Measurements from ENCODE around the gene RELB. TPM values are rescaled to one million over a fixed set of nuclear protein-coding genes. Genes with fewer than 3 reads are reported as not detected.

The RELB gene
- polyA plus RNA-seq, 2 of the 4 experiments (the other 2 are of a cell fraction) = 8.1 to 9.6 TPM

DNA sequence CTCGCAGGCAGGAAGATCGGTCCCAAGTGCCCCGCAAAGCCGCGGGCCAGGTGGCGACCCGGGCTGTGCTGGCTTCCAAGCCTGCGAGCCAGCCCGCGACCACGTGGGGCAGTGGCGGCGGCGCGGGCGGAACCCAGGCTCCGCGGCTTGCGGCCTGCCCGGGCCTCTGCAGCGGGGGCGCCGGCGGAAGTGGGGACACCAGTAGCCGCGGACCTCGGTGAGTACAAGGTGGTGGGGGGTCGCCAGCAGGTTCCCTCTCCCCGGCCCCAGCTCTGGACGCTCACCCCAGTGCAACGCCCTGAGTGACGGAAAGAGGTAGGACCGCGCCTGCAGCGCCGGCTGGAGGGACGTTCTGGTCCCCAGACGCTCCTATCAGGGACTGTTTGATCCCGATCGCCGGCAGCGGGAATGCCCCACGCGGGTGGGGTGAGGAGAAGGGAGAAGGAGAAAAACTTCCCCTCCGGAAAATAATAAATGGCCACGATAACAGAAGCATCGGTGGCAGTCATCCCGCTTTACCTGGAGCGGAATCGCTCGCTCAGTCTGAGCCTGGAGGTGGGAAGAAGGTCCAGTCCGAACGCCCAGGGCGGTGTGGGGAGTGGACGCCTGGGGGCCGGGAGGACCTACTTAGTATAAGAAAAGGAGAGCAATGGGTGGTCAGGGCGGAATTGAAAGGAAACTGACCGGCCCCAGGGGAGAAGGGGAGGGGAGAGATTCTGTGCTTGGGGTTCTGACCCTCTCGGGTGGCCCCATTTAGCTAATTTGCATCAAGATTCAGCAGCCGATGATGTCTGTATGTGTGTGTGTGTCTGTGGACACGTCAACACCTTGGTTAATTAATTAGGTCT, 78.0 kb downstream of the RELB start, which contains the start of gene GEMIN7:
TSS of gene GEMIN7 (plus strand) at position 198 of the 848 bp plus-strand sequence. CDS start 10,855 bp downstream, outside the sequence.
- H3K9me3 ChIP-seq = no peaks in the 10 kb centered on the region
- under 1% methylated on average over 43 of the region's 61 CpGs for WGBS (ENCODE audit: missing lambda C conversion rate)
- no peak for FAIRE-seq
- peak within 1 kb of the TSS; percentile 91 to 95 for H3K27ac ChIP-seq
- H3K4me1 ChIP-seq = peaks cover 31% of the 10 kb centered on the region
- ChIA-PET CTCF (interaction anchor here (0.6 to 7.7 kb wide), 8 partner anchors 13 to 138 kb away, joined by 3 to 56 read pairs (median 4); partner anchors contain the start of gene PPP1R37), POLR2A (interaction anchor here (0.5 to 2.8 kb wide), 10 partner anchors 9 to 114 kb away, joined by 3 to 22 read pairs (median 4); partner anchors contain the start of genes BLOC1S3, PPP1R37 and TRAPPC6A)
- peak within 1 kb of the TSS; percentile 96 for H3K4me3 ChIP-seq
- DNase-seq (ENCODE audit: low read depth in 1 of 2, low spot score in 1 of 2) = peak; percentile 83 to 88
- peak; percentile 66 to 80 for ATAC-seq
- peak within 1 kb of the TSS; percentile 92 for H3K4me2 ChIP-seq
- TF ChIP-seq TFCP2L1 (CRISPR knock-in tag; IDR thresholded peaks at IDR 0.05) = no peak
- TF ChIP-seq FOSB (CRISPR knock-in tag; IDR thresholded peaks at IDR 0.05) = no peak
- no peak for TF ChIP-seq SREBF2 (IDR thresholded peaks at IDR 0.05)
- peak; percentile 82 for TF ChIP-seq HOXB5 (CRISPR knock-in tag; IDR thresholded peaks at IDR 0.05)
- TF ChIP-seq, protein P1, sequence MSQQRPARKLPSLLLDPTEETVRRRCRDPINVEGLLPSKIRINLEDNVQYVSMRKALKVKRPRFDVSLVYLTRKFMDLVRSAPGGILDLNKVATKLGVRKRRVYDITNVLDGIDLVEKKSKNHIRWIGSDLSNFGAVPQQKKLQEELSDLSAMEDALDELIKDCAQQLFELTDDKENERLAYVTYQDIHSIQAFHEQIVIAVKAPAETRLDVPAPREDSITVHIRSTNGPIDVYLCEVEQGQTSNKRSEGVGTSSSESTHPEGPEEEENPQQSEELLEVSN (IDR thresholded peaks at IDR 0.05; ENCODE audit: borderline replicate concordance, low read depth) = peak; percentile 92
- peak; percentile 35; the same call in 1 of the 2 replicates for TF ChIP-seq GATA3 (IDR thresholded peaks at IDR 0.05; ENCODE audit: borderline replicate concordance)
- TF ChIP-seq KDM1A (IDR thresholded peaks at IDR 0.05; ENCODE audit: low read depth) = no peak
- TF ChIP-seq, protein P2, sequence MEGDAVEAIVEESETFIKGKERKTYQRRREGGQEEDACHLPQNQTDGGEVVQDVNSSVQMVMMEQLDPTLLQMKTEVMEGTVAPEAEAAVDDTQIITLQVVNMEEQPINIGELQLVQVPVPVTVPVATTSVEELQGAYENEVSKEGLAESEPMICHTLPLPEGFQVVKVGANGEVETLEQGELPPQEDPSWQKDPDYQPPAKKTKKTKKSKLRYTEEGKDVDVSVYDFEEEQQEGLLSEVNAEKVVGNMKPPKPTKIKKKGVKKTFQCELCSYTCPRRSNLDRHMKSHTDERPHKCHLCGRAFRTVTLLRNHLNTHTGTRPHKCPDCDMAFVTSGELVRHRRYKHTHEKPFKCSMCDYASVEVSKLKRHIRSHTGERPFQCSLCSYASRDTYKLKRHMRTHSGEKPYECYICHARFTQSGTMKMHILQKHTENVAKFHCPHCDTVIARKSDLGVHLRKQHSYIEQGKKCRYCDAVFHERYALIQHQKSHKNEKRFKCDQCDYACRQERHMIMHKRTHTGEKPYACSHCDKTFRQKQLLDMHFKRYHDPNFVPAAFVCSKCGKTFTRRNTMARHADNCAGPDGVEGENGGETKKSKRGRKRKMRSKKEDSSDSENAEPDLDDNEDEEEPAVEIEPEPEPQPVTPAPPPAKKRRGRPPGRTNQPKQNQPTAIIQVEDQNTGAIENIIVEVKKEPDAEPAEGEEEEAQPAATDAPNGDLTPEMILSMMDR (IDR thresholded peaks at IDR 0.05) = no peak; the same call in 2 of the 3 replicates
- TF ChIP-seq, protein P3, sequence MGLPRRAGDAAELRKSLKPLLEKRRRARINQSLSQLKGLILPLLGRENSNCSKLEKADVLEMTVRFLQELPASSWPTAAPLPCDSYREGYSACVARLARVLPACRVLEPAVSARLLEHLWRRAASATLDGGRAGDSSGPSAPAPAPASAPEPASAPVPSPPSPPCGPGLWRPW (IDR thresholded peaks at IDR 0.05) = no peak
- no peak for TF ChIP-seq RNF2 (IDR thresholded peaks at IDR 0.05; ENCODE audit: borderline replicate concordance, low read depth)
- TF ChIP-seq ZNF302 (CRISPR knock-in tag; IDR thresholded peaks at IDR 0.05) = no peak
- TF ChIP-seq FOXS1 (CRISPR knock-in tag; IDR thresholded peaks at IDR 0.05) = peak; percentile 88
- TF ChIP-seq MAZ (IDR thresholded peaks at IDR 0.05; ENCODE audit: borderline replicate concordance, low read depth, low read length) = peak; percentile 89; the same call in 1 of the 2 replicates
- no peak for TF ChIP-seq RARB (CRISPR knock-in tag; IDR thresholded peaks at IDR 0.05)
- no peak for TF ChIP-seq ZFP36 (IDR thresholded peaks at IDR 0.05; ENCODE audit: borderline replicate concordance, partially characterized antibody)
- TF ChIP-seq HOXA7 (CRISPR knock-in tag; IDR thresholded peaks at IDR 0.05) = no peak
- TF ChIP-seq, protein P4, sequence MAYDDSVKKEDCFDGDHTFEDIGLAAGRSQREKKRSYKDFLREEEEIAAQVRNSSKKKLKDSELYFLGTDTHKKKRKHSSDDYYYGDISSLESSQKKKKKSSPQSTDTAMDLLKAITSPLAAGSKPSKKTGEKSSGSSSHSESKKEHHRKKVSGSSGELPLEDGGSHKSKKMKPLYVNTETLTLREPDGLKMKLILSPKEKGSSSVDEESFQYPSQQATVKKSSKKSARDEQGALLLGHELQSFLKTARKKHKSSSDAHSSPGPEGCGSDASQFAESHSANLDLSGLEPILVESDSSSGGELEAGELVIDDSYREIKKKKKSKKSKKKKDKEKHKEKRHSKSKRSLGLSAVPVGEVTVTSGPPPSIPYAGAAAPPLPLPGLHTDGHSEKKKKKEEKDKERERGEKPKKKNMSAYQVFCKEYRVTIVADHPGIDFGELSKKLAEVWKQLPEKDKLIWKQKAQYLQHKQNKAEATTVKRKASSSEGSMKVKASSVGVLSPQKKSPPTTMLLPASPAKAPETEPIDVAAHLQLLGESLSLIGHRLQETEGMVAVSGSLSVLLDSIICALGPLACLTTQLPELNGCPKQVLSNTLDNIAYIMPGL (CRISPR knock-in tag; IDR thresholded peaks at IDR 0.05; ENCODE audit: borderline replicate concordance) = peak; percentile 92
- no peak for TF ChIP-seq CBX2 (IDR thresholded peaks at IDR 0.05; ENCODE audit: borderline replicate concordance, low read depth)
- TF ChIP-seq SMC3 (IDR thresholded peaks at IDR 0.05) = peak; percentile 37; the same call in 2 of the 3 replicates
- TF ChIP-seq, protein P5, sequence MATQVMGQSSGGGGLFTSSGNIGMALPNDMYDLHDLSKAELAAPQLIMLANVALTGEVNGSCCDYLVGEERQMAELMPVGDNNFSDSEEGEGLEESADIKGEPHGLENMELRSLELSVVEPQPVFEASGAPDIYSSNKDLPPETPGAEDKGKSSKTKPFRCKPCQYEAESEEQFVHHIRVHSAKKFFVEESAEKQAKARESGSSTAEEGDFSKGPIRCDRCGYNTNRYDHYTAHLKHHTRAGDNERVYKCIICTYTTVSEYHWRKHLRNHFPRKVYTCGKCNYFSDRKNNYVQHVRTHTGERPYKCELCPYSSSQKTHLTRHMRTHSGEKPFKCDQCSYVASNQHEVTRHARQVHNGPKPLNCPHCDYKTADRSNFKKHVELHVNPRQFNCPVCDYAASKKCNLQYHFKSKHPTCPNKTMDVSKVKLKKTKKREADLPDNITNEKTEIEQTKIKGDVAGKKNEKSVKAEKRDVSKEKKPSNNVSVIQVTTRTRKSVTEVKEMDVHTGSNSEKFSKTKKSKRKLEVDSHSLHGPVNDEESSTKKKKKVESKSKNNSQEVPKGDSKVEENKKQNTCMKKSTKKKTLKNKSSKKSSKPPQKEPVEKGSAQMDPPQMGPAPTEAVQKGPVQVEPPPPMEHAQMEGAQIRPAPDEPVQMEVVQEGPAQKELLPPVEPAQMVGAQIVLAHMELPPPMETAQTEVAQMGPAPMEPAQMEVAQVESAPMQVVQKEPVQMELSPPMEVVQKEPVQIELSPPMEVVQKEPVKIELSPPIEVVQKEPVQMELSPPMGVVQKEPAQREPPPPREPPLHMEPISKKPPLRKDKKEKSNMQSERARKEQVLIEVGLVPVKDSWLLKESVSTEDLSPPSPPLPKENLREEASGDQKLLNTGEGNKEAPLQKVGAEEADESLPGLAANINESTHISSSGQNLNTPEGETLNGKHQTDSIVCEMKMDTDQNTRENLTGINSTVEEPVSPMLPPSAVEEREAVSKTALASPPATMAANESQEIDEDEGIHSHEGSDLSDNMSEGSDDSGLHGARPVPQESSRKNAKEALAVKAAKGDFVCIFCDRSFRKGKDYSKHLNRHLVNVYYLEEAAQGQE (IDR thresholded peaks at IDR 0.05) = peak; percentile 38; the same call in 1 of the 2 replicates
- peak; percentile 68; the same call in 1 of the 2 replicates for TF ChIP-seq NPAS2 (CRISPR knock-in tag; IDR thresholded peaks at IDR 0.05; ENCODE audit: borderline replicate concordance)
- no peak for TF ChIP-seq CHD4 (IDR thresholded peaks at IDR 0.05; ENCODE audit: borderline replicate concordance)
- TF ChIP-seq EHF (CRISPR knock-in tag; IDR thresholded peaks at IDR 0.05) = 0 out of 2 replicates have a peak, but pooled peaks have one; percentile 72
- TF ChIP-seq FOSL2 (IDR thresholded peaks at IDR 0.05) = no peak
- peak; percentile 73 for TF ChIP-seq FOSL2 (CRISPR knock-in tag; IDR thresholded peaks at IDR 0.05)
- TF ChIP-seq, protein P6, sequence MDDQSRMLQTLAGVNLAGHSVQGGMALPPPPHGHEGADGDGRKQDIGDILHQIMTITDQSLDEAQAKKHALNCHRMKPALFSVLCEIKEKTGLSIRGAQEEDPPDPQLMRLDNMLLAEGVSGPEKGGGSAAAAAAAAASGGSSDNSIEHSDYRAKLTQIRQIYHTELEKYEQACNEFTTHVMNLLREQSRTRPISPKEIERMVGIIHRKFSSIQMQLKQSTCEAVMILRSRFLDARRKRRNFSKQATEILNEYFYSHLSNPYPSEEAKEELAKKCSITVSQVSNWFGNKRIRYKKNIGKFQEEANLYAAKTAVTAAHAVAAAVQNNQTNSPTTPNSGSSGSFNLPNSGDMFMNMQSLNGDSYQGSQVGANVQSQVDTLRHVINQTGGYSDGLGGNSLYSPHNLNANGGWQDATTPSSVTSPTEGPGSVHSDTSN (IDR thresholded peaks at IDR 0.05) = peak; percentile 51
- no peak for TF ChIP-seq ZC3H11A (IDR thresholded peaks at IDR 0.05)
- no peak for TF ChIP-seq HDAC2 (IDR thresholded peaks at IDR 0.05)
- TF ChIP-seq BHLHE40 (IDR thresholded peaks at IDR 0.05; ENCODE audit: low read depth, low read length) = no peak
- peak; percentile 100 for TF ChIP-seq MYC (IDR thresholded peaks at IDR 0.05; ENCODE audit: borderline replicate concordance, low read length)
- TF ChIP-seq HEYL (CRISPR knock-in tag; IDR thresholded peaks at IDR 0.05) = no peak

Data from A549 (cell line).